Measurements from ENCODE around the gene ANAPC2.

ANAPC2 gene

GRCh38 chr9:137188490-137189296 is at the start of gene ANAPC2, which contains the start of gene SSNA1:
TSS of gene ANAPC2 (minus strand) at chr9:137188560. CDS start at chr9:137188532, 28 bp downstream.
TSS of gene SSNA1 (plus strand) at chr9:137188676. CDS start at chr9:137188727, 51 bp downstream.
- peak; percentile 89 for DNase-seq

- DNase-seq: no peak
Observed at GRCh38 chr9:137236936-137237421, 48.6 kb upstream of the ANAPC2 start.

GRCh38 chr9:137236238-137236935 is 48.0 kb upstream of the ANAPC2 start:
- peak; percentile 80 for DNase-seq

GRCh38 chr9:137235424-137236237 is 47.3 kb upstream of the ANAPC2 start:
- DNase-seq: no peak

- DNase-seq: no peak
Observed at GRCh38 chr9:137234758-137235423, 46.5 kb upstream of the ANAPC2 start.

GRCh38 chr9:137234055-137234697 is 45.8 kb upstream of the ANAPC2 start:
- no peak for DNase-seq

- DNase-seq: no peak
Observed at GRCh38 chr9:137233143-137233980, 45.0 kb upstream of the ANAPC2 start.

GRCh38 chr9:137232510-137232909 is 44.1 kb upstream of the ANAPC2 start:
- DNase-seq: no peak

- DNase-seq: no peak
Observed at GRCh38 chr9:137232101-137232500, 43.7 kb upstream of the ANAPC2 start.

- no peak for DNase-seq
Observed at GRCh38 chr9:137231372-137232039, 43.1 kb upstream of the ANAPC2 start.

GRCh38 chr9:137230705-137231371 is 42.5 kb upstream of the ANAPC2 start, which contains the start of gene SLC34A3:
TSS of gene SLC34A3 (plus strand) at chr9:137230901. CDS start at chr9:137231703, 802 bp downstream.
- DNase-seq: no peak

- DNase-seq: no peak
Observed at GRCh38 chr9:137229903-137230704, 41.7 kb upstream of the ANAPC2 start.

- DNase-seq: no peak
Observed at GRCh38 chr9:137228968-137229896, 40.9 kb upstream of the ANAPC2 start.

- DNase-seq: no peak
Observed at GRCh38 chr9:137228506-137228967, 40.2 kb upstream of the ANAPC2 start.

- DNase-seq: no peak
Observed at GRCh38 chr9:137227853-137228505, 39.6 kb upstream of the ANAPC2 start.

- DNase-seq: peak; percentile 76
Observed at GRCh38 chr9:137227054-137227852, 38.9 kb upstream of the ANAPC2 start, which contains the start of gene RNF224. TSS of gene RNF224 (plus strand) at chr9:137227502. CDS start at chr9:137228336, 834 bp downstream.

Data from CD4-positive, alpha-beta T cell treated with Interleukin-4 for 4 hours (primary cell).